GM19397 (cell line): ENCODE results near the gene PSMB11.

Experiments
- ATAC-seq: cut with Tn5 transposase; IDR thresholded peaks from one replicate; pipeline ENCODE4 v1.9.1; 2021; ENCODE audit warnings: mild to moderate bottlenecking, moderate library complexity; ENCODE audit not compliant: unreplicated experiment

PSMB11 gene

GRCh38 chr14:23076785-23077408, 34.9 kb downstream of the PSMB11 start:
- no peak for ATAC-seq

GRCh38 chr14:23077962-23078361, 36.0 kb downstream of the PSMB11 start:
- ATAC-seq = no peak

- ATAC-seq = no peak
These were observed 36.7 kb downstream of the PSMB11 start for GRCh38 chr14:23078692-23079116.

GRCh38 chr14:23079716-23080115, 37.7 kb downstream of the PSMB11 start:
- ATAC-seq = no peak

- no peak for ATAC-seq
These were observed 38.5 kb downstream of the PSMB11 start for GRCh38 chr14:23080474-23080873.

GRCh38 chr14:23085458-23085857, 43.4 kb downstream of the PSMB11 start:
- ATAC-seq = no peak

GRCh38 chr14:23086565-23086964, 44.6 kb downstream of the PSMB11 start:
- ATAC-seq = no peak

GRCh38 chr14:23089498-23090253, 47.7 kb downstream of the PSMB11 start:
- ATAC-seq = no peak

GRCh38 chr14:23090254-23090636, 48.2 kb downstream of the PSMB11 start:
- no peak for ATAC-seq

- ATAC-seq = no peak
These were observed 49.5 kb downstream of the PSMB11 start for GRCh38 chr14:23091294-23092225.

- no peak for ATAC-seq
These were observed 51.1 kb downstream of the PSMB11 start for GRCh38 chr14:23093104-23093503.

GRCh38 chr14:23093526-23093925, 51.5 kb downstream of the PSMB11 start:
- ATAC-seq = no peak
